Esophagus muscularis mucosa (tissue), 4 donors: ENCODE data around the gene DDX18. TPM values are rescaled to one million over a fixed set of nuclear protein-coding genes. Genes with fewer than 3 reads are reported as not detected.

Source experiments
- DNase-seq: peaks from one replicate; pipeline ENCODE4 v3.0.0-alpha.2; 2017; ENCODE audit errors: extremely low spot score
- H3K27ac ChIP-seq, 4 donors: fragments of 200-600 bp; sonication (generic); replicated peaks in 1 of 4; 1 replicate in 3 of 4; 2 replicates in 1 of 4; pipeline ENCODE4 v1.5.1; 2016 to 2019; ENCODE audit warnings: mild to moderate bottlenecking in 1 of 4
- H3K27me3 ChIP-seq, 4 donors: fragments of 200-600 bp; sonication (generic); one replicate each; pipeline versions ENCODE4 v1.5.1 to v1.6.0; 2016 to 2019
- H3K36me3 ChIP-seq, 4 donors: fragments of 200-600 bp; sonication (generic); one replicate each; pipeline ENCODE4 v1.5.1; 2016 to 2019
- H3K4me1 ChIP-seq, 4 donors: fragments of 200-600 bp; sonication (generic); one replicate each; pipeline ENCODE4 v1.5.1; 2016 to 2019
- H3K4me3 ChIP-seq, 4 donors: fragments of 200-600 bp; sonication (generic); 1 replicate in 2 of 4; 2 replicates in 2 of 4; pipeline ENCODE4 v1.5.1; 2016 to 2019; ENCODE audit warnings: mild to moderate bottlenecking in 4 of 4, moderate library complexity in 1 of 4
- H3K9me3 ChIP-seq, 4 donors: fragments of 200-600 bp; sonication (generic); 1 replicate in 3 of 4; 2 replicates in 1 of 4; pipeline ENCODE4 v1.5.1; 2016 to 2019
- CTCF ChIP-seq, 3 experiments: fragments of 200-600 bp in 2 of 3; fragments of 450-650 bp in 1 of 3; sonication (generic) in 2 of 3; IDR thresholded peaks; one replicate each; pipeline ENCODE4 v1.5.1; 2017 to 2019; ENCODE audit warnings: antibody characterized with exemption in 3 of 3, mild to moderate bottlenecking in 2 of 3, moderate library complexity in 1 of 3
- EP300 ChIP-seq: sonication (generic); formaldehyde crosslinking; IDR thresholded peaks from one replicate; pipeline ENCODE4 v1.6.1; 2017; ENCODE audit warnings: antibody characterized with exemption
- POLR2A ChIP-seq: fragments of 450-650 bp; IDR thresholded peaks from one replicate; pipeline ENCODE4 v1.6.1; 2017; ENCODE audit warnings: antibody characterized with exemption, moderate library complexity, mild to moderate bottlenecking, low read depth
- POLR2AphosphoS5 ChIP-seq, 2 donors: sonication (generic); formaldehyde crosslinking; IDR thresholded peaks; one replicate each; pipeline ENCODE4 v1.6.1; 2017; ENCODE audit warnings: antibody characterized with exemption in 2 of 2
- whole genome bisulfite sequencing: methylation state at CpG from one replicate; pipeline ENCODE4 v1.1.5; 2018; 5-methylcytosine and 5-hydroxymethylcytosine counted together
- intact Hi-C: fragments of 100-400 bp; cut with DNase I; formaldehyde crosslinking; loops from one replicate; pipeline ENCODE4 v1.15.1; 2023
- total RNA-seq, 4 donors: library from RNA; depleted of rRNA; stranded (reverse); fragments of >200 nt; gene quantifications; one replicate each; pipeline versions ENCODE4 v1.1.0 to v1.2.1, GENCODE V29; 2016

DDX18 gene
- total RNA-seq, 4 donors from 2014 or later, result 29.2 to 44.5 (median 38.6) TPM

GRCh38 chr2:117875786-117876185 is 61.3 kb downstream of the DDX18 start:
- Histone ChIP-seq H3K27ac (no peak overlapping the region), H3K4me3 (no peak overlapping the region), H3K27me3 (peaks cover 0 to 19% (median 0%) of the 10 kb centered on the region in 4 donors), H3K36me3 (no peaks in the 10 kb centered on the region), H3K4me1 (no peaks in the 10 kb centered on the region), H3K9me3 (no peaks in the 10 kb centered on the region)
- 29% methylated on average over 1 of the region's 1 CpG for WGBS
- no peak for TF ChIP-seq CTCF (IDR thresholded peaks at IDR 0.05)
- no peak for TF ChIP-seq EP300
- no peak for TF ChIP-seq POLR2A
- no peak for TF ChIP-seq POLR2AphosphoS5 (IDR thresholded peaks at IDR 0.05)
- intact Hi-C loops, result no loop called here
- no peak for DNase-seq

- intact Hi-C loops, result no loop called here
- H3K27me3 ChIP-seq, result peaks cover 0 to 19% (median 0%) of the 10 kb centered on the region in 4 donors
- H3K4me1 ChIP-seq, result no peaks in the 10 kb centered on the region
- no peak overlapping the region for H3K4me3 ChIP-seq
- TF ChIP-seq POLR2AphosphoS5 (IDR thresholded peaks at IDR 0.05) (no peak), POLR2A (no peak)
- DNase-seq, result no peak
- H3K27ac ChIP-seq, result no peak overlapping the region
- 96% methylated on average over 2 of the region's 2 CpGs for WGBS
- no peaks in the 10 kb centered on the region for H3K36me3 ChIP-seq
- H3K9me3 ChIP-seq, result no peaks in the 10 kb centered on the region
These were observed 64.5 kb downstream of the DDX18 start for GRCh38 chr2:117879003-117879402.

Other genes with a start within 250 kb of the DDX18 start
- 10 to 100 TPM; 14.4 to 17.0 (median 16.0) TPM for gene CCDC93, start 199.4 kb downstream of the DDX18 start, total RNA-seq